ENCODE results near the gene IRF5. TPM values are rescaled to one million over a fixed set of nuclear protein-coding genes. Genes with fewer than 3 reads are reported as not detected.

IRF5 gene
- total RNA-seq, 2 donors from 2014 or later = 6.0 to 10.6 TPM

- H3K4me3 ChIP-seq = no peak overlapping the region
- no peak for DNase-seq (ENCODE audit: low spot score)
- no peaks in the 10 kb centered on the region for H3K27me3 ChIP-seq (replicated peaks; ENCODE audit: insufficient read depth)
Observed at GRCh38 chr7:128921866-128922440, 15.8 kb upstream of the IRF5 start.

GRCh38 chr7:128922496-128923410 lies 15.0 kb upstream of the IRF5 start:
- TF ChIP-seq CTCF (IDR thresholded peaks at IDR 0.05) (no peak), POLR2AphosphoS5 (IDR thresholded peaks at IDR 0.05) (no peak), POLR2A (IDR thresholded peaks at IDR 0.05) (no peak)
- DNase-seq (ENCODE audit: low spot score) = no peak
- 77% methylated on average over 16 of the region's 16 CpGs for WGBS
- Histone ChIP-seq H3K27ac (no peak overlapping the region), H3K4me3 (no peak overlapping the region), H3K27me3 (replicated peaks; ENCODE audit: insufficient read depth) (no peaks in the 10 kb centered on the region), H3K4me1 (replicated peaks) (no peaks in the 10 kb centered on the region), H3K9me3 (no peaks in the 10 kb centered on the region), H3K36me3 (no peaks in the 10 kb centered on the region)
- intact Hi-C loops (cut with DNase I) = no loop called here

More at GRCh38 chr7:128921866-128922440, 15.8 kb upstream of the IRF5 start:
- Histone ChIP-seq H3K9me3 (no peaks in the 10 kb centered on the region), H3K36me3 (no peaks in the 10 kb centered on the region), H3K27ac (no peak overlapping the region), H3K4me1 (replicated peaks) (no peaks in the 10 kb centered on the region)
- TF ChIP-seq POLR2A (IDR thresholded peaks at IDR 0.05) (no peak), CTCF (IDR thresholded peaks at IDR 0.05) (no peak), POLR2AphosphoS5 (IDR thresholded peaks at IDR 0.05) (no peak)
- intact Hi-C loops (cut with DNase I) = no loop called here
- 79% methylated on average over 9 of the region's 9 CpGs for WGBS

GRCh38 chr7:128923411-128923800 lies 14.3 kb upstream of the IRF5 start:
- no peaks in the 10 kb centered on the region for H3K27me3 ChIP-seq (replicated peaks; ENCODE audit: insufficient read depth)
- no peak for DNase-seq (ENCODE audit: low spot score)
- TF ChIP-seq POLR2A (IDR thresholded peaks at IDR 0.05) (no peak), CTCF (IDR thresholded peaks at IDR 0.05) (no peak), POLR2AphosphoS5 (IDR thresholded peaks at IDR 0.05) (no peak)
- WGBS = 84% methylated on average over 5 of the region's 5 CpGs
- H3K27ac ChIP-seq = no peak overlapping the region
- no peaks in the 10 kb centered on the region for H3K4me1 ChIP-seq (replicated peaks)
- H3K36me3 ChIP-seq = no peaks in the 10 kb centered on the region
- intact Hi-C loops (cut with DNase I) = no loop called here
- H3K4me3 ChIP-seq = no peak overlapping the region
- H3K9me3 ChIP-seq = no peaks in the 10 kb centered on the region

GRCh38 chr7:128924707-128925588 lies 12.8 kb upstream of the IRF5 start:
- H3K27ac ChIP-seq = no peak overlapping the region
- H3K4me1 ChIP-seq (replicated peaks) = no peaks in the 10 kb centered on the region
- H3K9me3 ChIP-seq = no peaks in the 10 kb centered on the region
- TF ChIP-seq CTCF (IDR thresholded peaks at IDR 0.05) (no peak), POLR2AphosphoS5 (IDR thresholded peaks at IDR 0.05) (no peak), POLR2A (IDR thresholded peaks at IDR 0.05) (no peak)
- no peak overlapping the region for H3K4me3 ChIP-seq
- WGBS = 72% methylated on average over 8 of the region's 8 CpGs
- DNase-seq (ENCODE audit: low spot score) = no peak
- intact Hi-C loops (cut with DNase I) = no loop called here
- H3K27me3 ChIP-seq (replicated peaks; ENCODE audit: insufficient read depth) = no peaks in the 10 kb centered on the region
- H3K36me3 ChIP-seq = no peaks in the 10 kb centered on the region
